Ascending aorta (tissue), 2 donors: Measurements from ENCODE around the gene EIF4E1B. TPM values are rescaled to one million over a fixed set of nuclear protein-coding genes. Genes with fewer than 3 reads are reported as not detected.

Source experiments
- DNase-seq, 2 donors: peaks; one replicate each; pipeline ENCODE4 v3.0.0-alpha.2; 2019; ENCODE audit warnings: low spot score in 2 of 2
- H3K27ac ChIP-seq, 2 donors: fragments of 200-600 bp; sonication (generic); one replicate each; pipeline ENCODE4 v1.5.1; 2016 to 2017; ENCODE audit warnings: mild to moderate bottlenecking in 1 of 2
- H3K27me3 ChIP-seq: fragments of 200-600 bp; sonication (generic); one replicate; pipeline ENCODE4 v1.5.1; 2017
- H3K36me3 ChIP-seq, 2 donors: fragments of 200-600 bp; sonication (generic); one replicate each; pipeline ENCODE4 v1.5.1; 2016
- H3K4me1 ChIP-seq, 2 donors: fragments of 200-600 bp; sonication (generic); one replicate each; pipeline ENCODE4 v1.5.1; 2016 to 2017; ENCODE audit warnings: mild to moderate bottlenecking in 1 of 2
- H3K4me3 ChIP-seq, 2 donors: fragments of 200-600 bp; sonication (generic); one replicate each; pipeline ENCODE4 v1.5.1; 2016 to 2017; ENCODE audit warnings: mild to moderate bottlenecking in 1 of 2
- H3K9me3 ChIP-seq, 2 donors: fragments of 200-600 bp; sonication (generic); one replicate each; pipeline ENCODE4 v1.5.1; 2016
- CTCF ChIP-seq, 3 experiments: fragments of 200-600 bp in 2 of 3; fragments of 450-650 bp in 1 of 3; sonication (generic) in 2 of 3; IDR thresholded peaks; one replicate each; pipeline ENCODE4 v1.5.1; 2016 to 2019; ENCODE audit warnings: antibody characterized with exemption in 3 of 3, mild to moderate bottlenecking in 1 of 3, moderate library complexity in 1 of 3
- intact Hi-C: fragments of 100-400 bp; cut with DNase I; formaldehyde crosslinking; loops from one replicate; pipeline ENCODE4 v1.15.1; 2023
- total RNA-seq: library from RNA; depleted of rRNA; stranded (reverse); fragments of >200 nt; gene quantifications from one replicate; pipeline ENCODE4 v1.1.0, GENCODE V29; 2016

The EIF4E1B gene
- total RNA-seq, 1 donor from 2014 or later, result not detected

- no peak for TF ChIP-seq CTCF (IDR thresholded peaks at IDR 0.05)
- intact Hi-C loops, result no loop called here
- no peak for DNase-seq
- Histone ChIP-seq H3K36me3 (no peaks in the 10 kb centered on the region), H3K27me3 (peaks cover 12% of the 10 kb centered on the region), H3K9me3 (no peaks in the 10 kb centered on the region), H3K4me3 (no peak overlapping the region), H3K27ac (no peak overlapping the region), H3K4me1 (peaks cover 0 to 4% of the 10 kb centered on the region in 2 donors)
These were observed 17.6 kb upstream of the EIF4E1B start for GRCh38 chr5:176612855-176613254.

- Histone ChIP-seq H3K9me3 (no peaks in the 10 kb centered on the region), H3K36me3 (no peaks in the 10 kb centered on the region), H3K4me3 (no peak overlapping the region), H3K27ac (no peak overlapping the region), H3K4me1 (peaks cover 0 to 5% of the 10 kb centered on the region in 2 donors), H3K27me3 (peaks cover 14% of the 10 kb centered on the region)
- TF ChIP-seq CTCF (IDR thresholded peaks at IDR 0.05), result no peak
- intact Hi-C loops, result no loop called here
- DNase-seq, result no peak
These were observed 15.5 kb upstream of the EIF4E1B start for GRCh38 chr5:176614805-176615478.

- Histone ChIP-seq H3K27ac (no peak overlapping the region), H3K27me3 (peaks cover 24% of the 10 kb centered on the region), H3K4me1 (peaks cover 0 to 5% of the 10 kb centered on the region in 2 donors), H3K4me3 (no peak overlapping the region), H3K9me3 (no peaks in the 10 kb centered on the region), H3K36me3 (no peaks in the 10 kb centered on the region)
- no peak for DNase-seq
- intact Hi-C loops, result no loop called here
- no peak for TF ChIP-seq CTCF (IDR thresholded peaks at IDR 0.05)
These were observed 14.0 kb upstream of the EIF4E1B start for GRCh38 chr5:176616511-176616910.

- Histone ChIP-seq H3K9me3 (no peaks in the 10 kb centered on the region), H3K27me3 (peaks cover 24% of the 10 kb centered on the region), H3K4me1 (peaks cover 0 to 5% of the 10 kb centered on the region in 2 donors), H3K36me3 (no peaks in the 10 kb centered on the region), H3K27ac (no peak overlapping the region), H3K4me3 (peak overlapping the region in 1 of 2 donors; percentile 16)
- intact Hi-C loops, result no loop called here
- no peak for DNase-seq
- no peak for TF ChIP-seq CTCF (IDR thresholded peaks at IDR 0.05)
These were observed 11.7 kb upstream of the EIF4E1B start for GRCh38 chr5:176618783-176619182.

GRCh38 chr5:176619203-176619568 is 11.3 kb upstream of the EIF4E1B start:
- Histone ChIP-seq H3K36me3 (no peaks in the 10 kb centered on the region), H3K27ac (no peak overlapping the region), H3K4me3 (peak overlapping the region in 1 of 2 donors; percentile 16), H3K27me3 (peaks cover 24% of the 10 kb centered on the region), H3K4me1 (peaks cover 0 to 5% of the 10 kb centered on the region in 2 donors), H3K9me3 (no peaks in the 10 kb centered on the region)
- no peak for DNase-seq
- intact Hi-C loops, result no loop called here
- no peak for TF ChIP-seq CTCF (IDR thresholded peaks at IDR 0.05)
